Hepatocyte (in vitro differentiated cells): ENCODE data around the gene CRIP2.

Source experiments
- CTCF ChIP-seq: fragments of 200-600 bp; sonication (generic); IDR thresholded peaks from 2 replicates; pipeline ENCODE4 v1.5.1; 2016; ENCODE audit warnings: antibody characterized with exemption, mild to moderate bottlenecking; ENCODE audit not compliant: poor library complexity
- EZH2 ChIP-seq: fragments of 200-600 bp; sonication (generic); IDR thresholded peaks from 2 replicates; pipeline ENCODE4 v1.6.1; 2016; ENCODE audit warnings: antibody characterized with exemption, mild to moderate bottlenecking, borderline replicate concordance
- EZH2phosphoT487 ChIP-seq: fragments of 200-600 bp; sonication (generic); IDR thresholded peaks from one replicate; pipeline ENCODE4 v1.6.1; 2018; ENCODE audit warnings: antibody characterized with exemption, mild to moderate bottlenecking, low read depth, moderate library complexity; ENCODE audit not compliant: unreplicated experiment, severe bottlenecking

GRCh38 chr14:105491366-105491973 is 16.8 kb downstream of the CRIP2 start:
- TF ChIP-seq CTCF (no peak), EZH2 (no peak), EZH2phosphoT487 (no peak)
